Uterus (tissue), 4 donors: ENCODE measurements around the gene GALNTL6. TPM values are rescaled to one million over a fixed set of nuclear protein-coding genes. Genes with fewer than 3 reads are reported as not detected.

ENCODE experiments used
- DNase-seq, 2 donors: peaks; one replicate each; pipeline ENCODE4 v3.0.0-alpha.2; 2019 to 2020
- H3K27ac ChIP-seq, 2 donors: fragments of 200-600 bp; sonication (generic); 1 replicate in 1 of 2; 2 replicates in 1 of 2; pipeline ENCODE4 v1.5.1; 2016 to 2018
- H3K27me3 ChIP-seq, 2 donors: fragments of 200-600 bp; sonication (generic); one replicate each; pipeline ENCODE4 v1.5.1; 2018 to 2019; ENCODE audit warnings: control low read depth in 1 of 2
- H3K36me3 ChIP-seq, 2 donors: fragments of 200-600 bp; sonication (generic); one replicate each; pipeline ENCODE4 v1.5.1; 2019; ENCODE audit warnings: control low read depth in 1 of 2
- H3K4me1 ChIP-seq, 2 donors: fragments of 200-600 bp; sonication (generic); one replicate each; pipeline ENCODE4 v1.5.1; 2018 to 2019; ENCODE audit warnings: control low read depth in 1 of 2
- H3K4me3 ChIP-seq, 2 donors: fragments of 200-600 bp; sonication (generic); 1 replicate in 1 of 2; 2 replicates in 1 of 2; pipeline ENCODE4 v1.5.1; 2018 to 2019; ENCODE audit warnings: mild to moderate bottlenecking in 1 of 2
- H3K9me3 ChIP-seq, 2 donors: fragments of 200-600 bp; sonication (generic); one replicate each; pipeline ENCODE4 v1.5.1; 2019; ENCODE audit warnings: control low read depth in 1 of 2
- POLR2A ChIP-seq, 2 donors: fragments of 450-650 bp; IDR thresholded peaks; one replicate each; pipeline ENCODE4 v1.6.1; 2016; ENCODE audit warnings: antibody characterized with exemption in 2 of 2, mild to moderate bottlenecking in 1 of 2, moderate library complexity in 1 of 2
- intact Hi-C: fragments of 100-400 bp; cut with DNase I; formaldehyde crosslinking; loops from one replicate; pipeline ENCODE4 v1.15.1; 2023; ENCODE audit warnings: low total_unique reads
- total RNA-seq, 4 donors: library from RNA; depleted of rRNA in 3 of 4; stranded (reverse); fragments of >200 nt in 3 of 4; gene quantifications; one replicate each; pipeline versions ENCODE4 v1.1.0 to v1.2.4, GENCODE V29; 2014 to 2023
- donor health status: DM: yes; HTN: yes; CAD: no.

GALNTL6 gene
- total RNA-seq, 4 donors from 2014 or later, result 2.6 TPM; not detected in 3

DNA sequence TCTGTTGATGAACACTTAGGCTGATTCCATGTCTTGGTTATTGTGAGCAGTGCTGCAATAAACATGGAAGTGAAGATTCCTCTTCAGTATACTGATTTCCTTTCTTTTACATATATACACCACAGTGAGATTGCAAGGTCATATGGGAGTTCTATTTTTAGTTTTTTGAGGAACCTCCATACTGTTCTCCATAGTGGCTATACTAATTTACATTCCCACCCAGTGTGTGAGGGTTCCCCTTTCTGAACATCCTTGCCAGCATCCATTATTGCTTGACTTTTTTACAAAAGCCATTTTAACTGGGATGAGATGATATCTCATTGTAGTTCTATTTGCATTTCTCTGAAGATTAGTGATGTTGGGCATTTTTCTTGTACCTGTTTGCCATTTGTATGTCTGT lies 1274.9 kb downstream of the GALNTL6 start:
- TF ChIP-seq POLR2A (IDR thresholded peaks at IDR 0.05), result no peak
- H3K36me3 ChIP-seq, result no peaks in the 10 kb centered on the region
- H3K27ac ChIP-seq, result no peak overlapping the region
- H3K4me1 ChIP-seq, result no peaks in the 10 kb centered on the region
- no peak for DNase-seq
- intact Hi-C loops, result no loop called here
- H3K9me3 ChIP-seq, result no peaks in the 10 kb centered on the region
- H3K27me3 ChIP-seq, result no peaks in the 10 kb centered on the region
- no peak overlapping the region for H3K4me3 ChIP-seq
